H1 (cell line): Measurements from ENCODE around the gene CDKN2B.

Experiments
- EZH2 ChIP-seq: fragments of 200-600 bp; sonication (generic); IDR thresholded peaks from 2 replicates; pipeline ENCODE4 v1.7.1; 2012; ENCODE audit warnings: low read depth, mild to moderate bottlenecking, moderate library complexity, low read length, inconsistent platforms; ENCODE audit not compliant: severe bottlenecking
- POLR2A ChIP-seq, 2 experiments: IDR thresholded peaks; 1 replicate in 1 of 2; 2 replicates in 1 of 2; pipeline ENCODE4 v1.6.1; 2011; ENCODE audit warnings: low read depth in 2 of 2, low read length in 2 of 2, mild to moderate bottlenecking in 2 of 2; ENCODE audit errors: control extremely low read depth in 1 of 2
- SP1 ChIP-seq: IDR thresholded peaks from 2 replicates; pipeline ENCODE4 v1.6.1; 2011; ENCODE audit warnings: low read depth, low read length

DNA sequence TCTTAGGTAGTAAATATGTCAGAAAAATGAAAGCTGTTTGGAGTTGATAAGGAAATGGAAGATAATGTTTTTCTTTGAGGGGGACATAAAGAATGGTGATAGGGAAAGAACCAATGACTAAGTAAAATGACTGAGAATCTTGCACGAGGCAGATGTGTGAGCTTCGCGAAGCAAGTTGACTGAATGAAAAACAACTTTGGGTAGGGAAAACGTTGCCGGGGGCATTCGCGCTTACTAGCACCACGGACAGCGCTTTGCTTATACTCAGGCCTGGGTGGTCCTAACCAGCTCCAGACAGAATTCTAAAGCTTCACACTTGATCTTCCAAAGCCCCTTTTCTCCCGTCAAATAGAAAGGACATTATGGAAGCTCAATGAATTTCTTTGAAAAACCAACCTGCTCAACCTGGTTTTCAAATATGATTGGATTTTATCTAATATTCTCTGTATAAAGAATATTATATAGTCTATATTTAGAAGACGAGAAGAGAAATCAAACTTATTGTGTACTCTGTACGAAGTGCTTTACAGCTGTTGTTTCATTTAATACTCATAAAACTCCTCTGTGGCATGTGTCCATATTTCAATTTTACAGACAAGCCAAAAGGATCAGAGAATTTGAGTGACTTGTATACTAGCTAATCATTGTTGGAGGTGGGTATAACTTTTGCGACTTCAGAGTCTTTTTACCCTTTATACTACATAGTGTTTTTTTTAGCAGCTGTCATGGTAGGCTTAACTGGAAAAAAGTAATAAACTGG is 1.9 kb upstream of the CDKN2B start:
- no peak for TF ChIP-seq SP1
- TF ChIP-seq POLR2A (IDR thresholded peaks at IDR 0.05; ENCODE audit: control extremely low read depth in 1 of 2, low read depth in 2 of 2, low read length in 2 of 2) = no peak
- TF ChIP-seq EZH2 = no peak
